Vagina (tissue), 2 donors: Measurements from ENCODE around the gene C1QTNF8. TPM values are rescaled to one million over a fixed set of nuclear protein-coding genes. Genes with fewer than 3 reads are reported as not detected.

Experiments
- DNase-seq, 2 donors: peaks; one replicate each; pipeline ENCODE4 v3.0.0-alpha.2; 2017; ENCODE audit errors: extremely low spot score in 2 of 2
- H3K27ac ChIP-seq: fragments of 200-600 bp; sonication (generic); one replicate; pipeline ENCODE4 v1.5.1; 2019
- H3K27me3 ChIP-seq: fragments of 200-600 bp; sonication (generic); one replicate; pipeline ENCODE4 v1.5.1; 2019
- H3K36me3 ChIP-seq, 2 donors: fragments of 200-600 bp; sonication (generic); one replicate each; pipeline ENCODE4 v1.5.1; 2017 to 2019
- H3K4me1 ChIP-seq: fragments of 200-600 bp; sonication (generic); one replicate; pipeline ENCODE4 v1.5.1; 2019
- H3K4me3 ChIP-seq, 2 donors: fragments of 200-600 bp; sonication (generic); 1 replicate in 1 of 2; 2 replicates in 1 of 2; pipeline ENCODE4 v1.5.1; 2016 to 2019
- H3K9me3 ChIP-seq: fragments of 200-600 bp; sonication (generic); one replicate; pipeline ENCODE4 v1.5.1; 2019
- CTCF ChIP-seq, 3 experiments: fragments of 450-650 bp in 2 of 3; fragments of 200-600 bp in 1 of 3; sonication (generic) in 1 of 3; IDR thresholded peaks; one replicate each; pipeline ENCODE4 v1.5.1; 2017 to 2019; ENCODE audit warnings: antibody characterized with exemption in 3 of 3, mild to moderate bottlenecking in 2 of 3, moderate library complexity in 2 of 3
- POLR2A ChIP-seq, 2 donors: fragments of 450-650 bp; IDR thresholded peaks; one replicate each; pipeline ENCODE4 v1.6.1; 2017; ENCODE audit warnings: antibody characterized with exemption in 2 of 2, mild to moderate bottlenecking in 2 of 2, moderate library complexity in 2 of 2
- POLR2AphosphoS5 ChIP-seq, 2 donors: sonication (generic); formaldehyde crosslinking; IDR thresholded peaks; one replicate each; pipeline ENCODE4 v1.9.0; 2017; ENCODE audit warnings: antibody characterized with exemption in 2 of 2, mild to moderate bottlenecking in 2 of 2, low read depth in 1 of 2; ENCODE audit not compliant: insufficient read depth in 1 of 2
- intact Hi-C: fragments of 100-400 bp; cut with DNase I; formaldehyde crosslinking; loops from one replicate; pipeline ENCODE4 v1.15.1; 2023
- total RNA-seq: library from RNA; depleted of rRNA; stranded (reverse); fragments of >200 nt; gene quantifications from one replicate; pipeline ENCODE4 v1.2.3, GENCODE V29; 2016

The C1QTNF8 gene
- total RNA-seq, 1 donor from 2014 or later, result not detected

DNA sequence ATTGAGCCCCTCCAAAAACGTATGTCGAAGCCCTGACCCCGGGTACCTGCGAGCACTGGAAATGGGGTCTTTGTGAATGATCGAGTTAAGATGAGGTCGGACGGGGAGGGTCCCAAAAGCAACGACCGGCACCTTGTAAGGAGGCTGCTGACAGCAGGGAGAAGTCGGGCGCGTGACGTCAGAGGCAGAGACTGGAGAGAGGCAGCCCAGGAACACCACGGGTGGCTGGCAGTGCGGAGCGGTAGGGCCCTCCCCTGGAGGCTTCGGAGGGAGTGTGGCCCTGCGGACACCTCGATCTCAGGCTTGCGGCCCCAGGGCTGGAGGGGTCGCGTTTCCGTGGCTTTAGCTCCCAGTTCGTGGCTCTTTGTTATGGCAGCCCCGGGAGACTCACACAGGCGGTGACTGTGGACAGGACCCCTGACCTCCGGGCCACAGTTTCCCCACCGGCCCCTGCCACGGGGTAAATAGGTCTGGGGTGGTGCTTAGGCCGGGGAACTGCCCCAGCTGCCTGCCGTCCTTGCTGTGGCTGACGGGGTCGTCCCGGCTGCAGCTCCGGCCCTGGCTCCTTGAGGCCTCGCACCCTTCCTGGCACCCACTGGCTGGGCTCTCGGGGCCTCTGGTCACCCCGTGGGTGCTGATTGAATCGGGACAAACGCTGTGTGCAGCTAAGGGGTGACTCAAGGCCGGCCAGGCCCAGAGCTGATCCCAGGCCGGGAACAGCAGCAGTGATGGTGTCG is 34.1 kb downstream of the C1QTNF8 start:
- Histone ChIP-seq H3K4me3 (no peak overlapping the region), H3K9me3 (no peaks in the 10 kb centered on the region), H3K36me3 (no peaks in the 10 kb centered on the region), H3K27ac (no peak overlapping the region), H3K4me1 (no peaks in the 10 kb centered on the region), H3K27me3 (no peaks in the 10 kb centered on the region)
- TF ChIP-seq POLR2A (IDR thresholded peaks at IDR 0.05), result no peak
- TF ChIP-seq CTCF (IDR thresholded peaks at IDR 0.05), result no peak
- no peak for TF ChIP-seq POLR2AphosphoS5 (IDR thresholded peaks at IDR 0.05; ENCODE audit: insufficient read depth in 1 of 2, low read depth in 1 of 2)
- DNase-seq, result no peak
- intact Hi-C loops, result no loop called here

DNA sequence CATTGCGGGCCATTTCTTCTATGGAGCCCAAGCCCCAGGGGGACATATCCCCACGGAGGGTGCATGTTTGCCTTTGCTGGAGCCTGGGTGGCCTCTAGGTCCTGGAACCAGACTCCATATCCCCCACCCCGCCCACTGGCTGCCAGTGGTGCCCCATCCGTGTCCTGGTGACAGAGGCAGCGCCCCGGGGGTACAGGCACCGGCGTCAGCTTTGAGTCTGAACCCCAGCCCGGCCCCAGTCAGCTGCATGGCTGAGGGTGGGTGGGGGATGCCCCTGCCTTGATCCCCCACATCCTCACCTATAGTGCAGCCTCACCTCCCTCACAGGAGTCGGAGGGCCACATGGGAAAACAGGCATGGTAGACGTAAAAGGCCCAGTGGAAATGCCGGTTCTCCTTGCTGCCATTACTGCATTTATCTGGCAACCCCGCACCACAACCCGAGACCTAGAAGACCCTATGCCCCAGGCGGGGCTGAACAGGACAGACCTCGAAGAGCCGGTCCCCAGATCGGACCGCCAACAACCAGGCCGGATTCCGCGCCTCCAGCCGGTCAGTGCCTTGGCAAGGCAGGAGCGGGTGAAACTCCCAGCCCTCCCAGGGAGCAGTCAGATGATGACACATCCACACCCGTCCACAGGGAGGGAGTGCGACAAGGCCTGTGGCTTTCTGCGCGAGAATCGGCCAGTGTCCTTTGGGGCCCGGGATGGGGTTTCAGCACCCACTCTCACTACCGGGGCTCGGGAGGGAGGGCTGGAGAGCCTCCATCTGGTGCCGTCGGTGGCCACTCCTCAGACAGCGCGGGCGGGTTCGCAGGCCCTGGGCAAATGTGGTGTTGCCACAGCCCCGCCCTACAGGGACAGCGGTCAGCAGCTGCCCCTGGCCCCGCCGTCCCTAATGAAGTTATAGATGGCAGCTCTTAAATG is 35.4 kb downstream of the C1QTNF8 start:
- TF ChIP-seq CTCF (IDR thresholded peaks at IDR 0.05) (no peak), POLR2AphosphoS5 (IDR thresholded peaks at IDR 0.05; ENCODE audit: insufficient read depth in 1 of 2, low read depth in 1 of 2) (no peak), POLR2A (IDR thresholded peaks at IDR 0.05) (no peak)
- no peaks in the 10 kb centered on the region for H3K4me1 ChIP-seq
- H3K4me3 ChIP-seq, result no peak overlapping the region
- DNase-seq, result no peak
- H3K27ac ChIP-seq, result no peak overlapping the region
- no peaks in the 10 kb centered on the region for H3K9me3 ChIP-seq
- H3K36me3 ChIP-seq, result no peaks in the 10 kb centered on the region
- intact Hi-C loops, result no loop called here
- no peaks in the 10 kb centered on the region for H3K27me3 ChIP-seq

DNA sequence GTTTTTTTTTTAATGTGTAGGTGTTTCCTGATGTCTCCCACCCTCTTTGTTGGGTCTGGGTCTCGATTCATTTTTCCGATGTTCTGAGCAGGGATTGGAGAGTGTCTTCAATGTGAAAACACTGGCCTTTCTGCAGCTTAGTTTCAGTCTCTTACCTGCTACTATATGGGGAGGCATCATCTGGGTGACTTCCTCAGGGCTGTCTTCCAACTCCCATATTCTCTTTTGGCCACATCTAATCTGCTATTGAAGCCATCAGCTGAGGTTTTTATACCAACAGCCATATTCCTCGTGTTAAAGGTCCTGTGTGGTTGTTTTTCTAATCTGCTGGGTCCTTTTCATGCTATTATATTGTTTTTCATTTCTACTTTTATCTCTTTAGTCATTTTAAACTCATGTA is 36.7 kb downstream of the C1QTNF8 start:
- no peak for TF ChIP-seq POLR2A (IDR thresholded peaks at IDR 0.05)
- no peak for TF ChIP-seq POLR2AphosphoS5 (IDR thresholded peaks at IDR 0.05; ENCODE audit: insufficient read depth in 1 of 2, low read depth in 1 of 2)
- TF ChIP-seq CTCF (IDR thresholded peaks at IDR 0.05), result no peak
- Histone ChIP-seq H3K27ac (no peak overlapping the region), H3K9me3 (no peaks in the 10 kb centered on the region), H3K27me3 (no peaks in the 10 kb centered on the region), H3K36me3 (no peaks in the 10 kb centered on the region), H3K4me3 (no peak overlapping the region), H3K4me1 (peaks cover 6% of the 10 kb centered on the region)
- intact Hi-C loops, result loop anchor here (10.0 kb wide), 1 partner anchor 345 kb away; the partner anchor contains the start of gene METRN
- no peak for DNase-seq

- H3K27ac ChIP-seq, result no peak overlapping the region
- DNase-seq, result no peak
- H3K4me3 ChIP-seq, result no peak overlapping the region
- H3K9me3 ChIP-seq, result no peaks in the 10 kb centered on the region
- peaks cover 6% of the 10 kb centered on the region for H3K4me1 ChIP-seq
- intact Hi-C loops, result loop anchor here (10.0 kb wide), 1 partner anchor 343 kb away; the partner anchor contains the start of gene METRN
- no peaks in the 10 kb centered on the region for H3K27me3 ChIP-seq
- no peak for TF ChIP-seq POLR2AphosphoS5 (IDR thresholded peaks at IDR 0.05; ENCODE audit: insufficient read depth in 1 of 2, low read depth in 1 of 2)
- TF ChIP-seq POLR2A (IDR thresholded peaks at IDR 0.05), result no peak
- no peak for TF ChIP-seq CTCF (IDR thresholded peaks at IDR 0.05)
- H3K36me3 ChIP-seq, result no peaks in the 10 kb centered on the region
Measured at GRCh38 chr16:1058216-1058615, 37.8 kb downstream of the C1QTNF8 start.
